Mucosa of rectum (tissue), 2 donors: ENCODE measurements around the gene USP17L29.
"Not testable (repeated sequence)": the region's sequence is repeated elsewhere in the genome, so short reads cannot be mapped to it uniquely, and the experiment has no call there.

Experiments
- H3K27ac ChIP-seq, 2 donors: one replicate each; pipeline ENCODE4 v1.7.0; 2013; ENCODE audit warnings: inconsistent platforms in 2 of 2, low read depth in 2 of 2, low read length in 2 of 2
- H3K27me3 ChIP-seq, 2 donors: one replicate each; pipeline ENCODE4 v1.7.0; 2013; ENCODE audit warnings: low read length in 2 of 2; ENCODE audit not compliant: control insufficient read depth in 2 of 2, insufficient read depth in 2 of 2
- H3K36me3 ChIP-seq, 2 donors: one replicate each; pipeline ENCODE4 v1.7.0; 2013; ENCODE audit warnings: low read length in 2 of 2; ENCODE audit not compliant: control insufficient read depth in 2 of 2, insufficient read depth in 2 of 2
- H3K4me1 ChIP-seq, 2 donors: one replicate each; pipeline ENCODE4 v1.7.0; 2013; ENCODE audit warnings: low read length in 2 of 2, mild to moderate bottlenecking in 1 of 2; ENCODE audit not compliant: control insufficient read depth in 2 of 2, insufficient read depth in 2 of 2
- H3K4me3 ChIP-seq, 2 donors: one replicate each; pipeline ENCODE4 v1.7.0; 2013; ENCODE audit warnings: low read length in 2 of 2
- H3K9ac ChIP-seq, 2 donors: one replicate each; pipeline ENCODE4 v1.7.0; 2013; ENCODE audit warnings: low read length in 2 of 2, low read depth in 1 of 2, mild to moderate bottlenecking in 1 of 2
- H3K9me3 ChIP-seq, 2 donors: one replicate each; pipeline ENCODE4 v1.7.0; 2013; ENCODE audit warnings: low read length in 2 of 2; ENCODE audit not compliant: control insufficient read depth in 2 of 2
- donor health status: healthy.
- donor health status: Normal muscosa, but diverticular disease.

USP17L29 gene

DNA sequence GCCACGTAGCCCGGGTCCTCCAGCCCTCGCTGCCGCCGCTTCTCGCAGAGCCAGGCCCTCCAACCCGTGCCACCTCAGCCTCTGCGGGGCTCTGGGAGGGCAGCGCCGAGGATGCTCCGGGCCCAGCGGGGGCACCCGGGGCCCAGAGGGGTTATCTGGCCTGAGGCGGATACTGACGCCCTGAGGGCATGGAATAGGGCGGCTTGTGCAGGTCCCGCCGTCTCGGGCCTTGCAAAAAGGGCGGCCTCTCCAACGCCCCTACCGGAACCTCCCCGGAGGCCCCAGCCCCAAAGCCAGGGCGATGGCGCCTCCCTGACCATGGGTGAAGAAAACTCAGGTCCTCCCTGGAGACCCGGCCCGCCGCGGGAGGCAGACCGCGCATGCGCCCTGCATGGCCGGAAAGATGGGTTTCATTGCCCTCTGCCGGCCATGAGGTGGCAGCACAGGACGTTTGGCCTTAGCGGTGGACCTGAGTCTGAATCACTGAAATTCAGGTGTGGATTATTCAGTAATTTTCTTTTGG is 27.6 kb downstream of the USP17L29 start:
- H3K9ac ChIP-seq, result peak overlapping the region in 1 of 2 donors; percentile 51
- H3K4me3 ChIP-seq, result peak overlapping the region; percentile 46 to 60
- not testable (repeated sequence) for H3K4me1 ChIP-seq, H3K9me3 ChIP-seq, H3K36me3 ChIP-seq, H3K27me3 ChIP-seq, H3K27ac ChIP-seq

DNA sequence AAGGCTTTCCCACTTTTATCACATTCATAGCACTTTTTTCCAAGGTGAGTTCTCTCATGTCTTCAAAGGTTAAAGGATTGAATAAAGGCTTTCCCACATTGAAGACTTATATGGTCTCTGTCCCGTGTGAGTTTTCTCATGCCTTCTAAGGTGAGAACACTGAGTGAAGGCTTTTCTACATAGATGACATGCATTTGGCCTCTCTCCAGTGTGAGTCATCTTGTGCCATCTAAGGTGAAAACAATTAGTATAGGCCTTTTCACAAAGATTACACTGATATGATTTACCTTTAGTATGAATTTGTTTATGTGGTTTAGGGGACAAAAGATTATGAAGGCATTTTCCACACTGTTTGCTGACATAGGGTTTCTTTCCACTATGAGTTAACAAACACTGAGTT is 30.7 kb downstream of the USP17L29 start:
- H3K9ac ChIP-seq, result no peak overlapping the region
- no peaks in the 10 kb centered on the region for H3K9me3 ChIP-seq
- no peak overlapping the region for H3K4me3 ChIP-seq
- no peaks in the 10 kb centered on the region for H3K4me1 ChIP-seq
- no peak overlapping the region for H3K27ac ChIP-seq
- no peaks in the 10 kb centered on the region for H3K36me3 ChIP-seq
- no peaks in the 10 kb centered on the region for H3K27me3 ChIP-seq

DNA sequence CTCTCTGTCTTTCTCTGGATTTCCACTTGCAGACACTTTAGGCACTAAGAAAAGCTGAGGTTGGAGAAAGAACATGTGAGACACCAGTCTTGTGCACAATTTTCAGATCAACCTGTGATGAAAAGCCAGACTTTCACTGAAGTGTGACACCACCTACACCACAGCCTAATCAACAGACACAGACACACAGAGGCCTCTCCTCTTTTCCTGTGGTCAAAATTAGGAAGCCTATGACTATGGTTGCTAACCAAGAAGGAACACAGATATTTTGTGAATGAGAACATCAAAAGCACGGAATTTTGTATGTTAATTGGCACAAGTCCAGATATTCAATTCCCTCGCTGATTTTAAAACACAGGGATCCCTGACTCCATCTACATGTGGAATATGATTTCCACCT is 35.6 kb downstream of the USP17L29 start:
- not testable (repeated sequence) for H3K27ac ChIP-seq, H3K9me3 ChIP-seq, H3K36me3 ChIP-seq, H3K9ac ChIP-seq, H3K4me3 ChIP-seq, H3K4me1 ChIP-seq, H3K27me3 ChIP-seq
